ENCODE measurements around the gene PNMA6E.

DNA sequence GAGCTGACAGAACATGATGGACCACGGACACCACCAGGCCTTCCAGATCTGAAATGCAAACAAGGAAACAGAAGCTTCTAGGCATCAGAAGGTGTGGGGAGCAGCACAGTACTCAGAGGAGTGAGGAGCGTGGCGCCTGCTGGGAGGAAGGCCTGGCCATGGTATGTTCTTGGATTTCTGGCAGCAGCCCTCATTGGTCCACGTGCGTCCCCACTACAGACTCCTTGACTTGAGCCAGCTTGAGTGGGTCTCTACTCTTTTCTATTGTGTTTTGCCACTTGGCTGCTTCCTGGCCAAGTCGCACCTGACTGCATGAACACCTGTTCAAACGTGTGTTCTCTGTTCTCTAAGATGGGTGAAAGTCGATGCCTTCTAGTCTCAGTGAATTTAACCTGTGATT is 49.2 kb downstream of the PNMA6E start:
- TF ChIP-seq, protein P1, sequence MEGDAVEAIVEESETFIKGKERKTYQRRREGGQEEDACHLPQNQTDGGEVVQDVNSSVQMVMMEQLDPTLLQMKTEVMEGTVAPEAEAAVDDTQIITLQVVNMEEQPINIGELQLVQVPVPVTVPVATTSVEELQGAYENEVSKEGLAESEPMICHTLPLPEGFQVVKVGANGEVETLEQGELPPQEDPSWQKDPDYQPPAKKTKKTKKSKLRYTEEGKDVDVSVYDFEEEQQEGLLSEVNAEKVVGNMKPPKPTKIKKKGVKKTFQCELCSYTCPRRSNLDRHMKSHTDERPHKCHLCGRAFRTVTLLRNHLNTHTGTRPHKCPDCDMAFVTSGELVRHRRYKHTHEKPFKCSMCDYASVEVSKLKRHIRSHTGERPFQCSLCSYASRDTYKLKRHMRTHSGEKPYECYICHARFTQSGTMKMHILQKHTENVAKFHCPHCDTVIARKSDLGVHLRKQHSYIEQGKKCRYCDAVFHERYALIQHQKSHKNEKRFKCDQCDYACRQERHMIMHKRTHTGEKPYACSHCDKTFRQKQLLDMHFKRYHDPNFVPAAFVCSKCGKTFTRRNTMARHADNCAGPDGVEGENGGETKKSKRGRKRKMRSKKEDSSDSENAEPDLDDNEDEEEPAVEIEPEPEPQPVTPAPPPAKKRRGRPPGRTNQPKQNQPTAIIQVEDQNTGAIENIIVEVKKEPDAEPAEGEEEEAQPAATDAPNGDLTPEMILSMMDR (IDR thresholded peaks at IDR 0.05), result no peak
- no peak for TF ChIP-seq POLR2A (IDR thresholded peaks at IDR 0.05)
